ENCODE results near the gene PLPPR5. TPM values are rescaled to one million over a fixed set of nuclear protein-coding genes. Genes with fewer than 3 reads are reported as not detected.

The PLPPR5 gene
- total and polyA plus RNA-seq, 7 donors = 0.13 to 1.1 (median 0.55) TPM; not detected in 2

- no peak overlapping the region for H3K27ac ChIP-seq
- no peaks in the 10 kb centered on the region for H3K36me3 ChIP-seq
- H3K9me3 ChIP-seq = no peaks in the 10 kb centered on the region
- TF ChIP-seq EP300 (IDR thresholded peaks at IDR 0.05) (no peak), CTCF (IDR thresholded peaks at IDR 0.05) (no peak), POLR2A (IDR thresholded peaks at IDR 0.05) (no peak), POLR2AphosphoS5 (IDR thresholded peaks at IDR 0.05) (no peak)
- no peak overlapping the region for H3K4me3 ChIP-seq
- 67 to 68% methylated on average over 1 of the region's 1 CpG for WGBS, 2 donors
- DNase-seq = no peak
- H3K27me3 ChIP-seq = no peaks in the 10 kb centered on the region
- H3K4me1 ChIP-seq = no peaks in the 10 kb centered on the region
- intact Hi-C loops (cut with DNase I) = no loop called here
These were observed 34.7 kb downstream of the PLPPR5 start for GRCh38 chr1:98969798-98970490.

GRCh38 chr1:98967122-98967521 lies 37.5 kb downstream of the PLPPR5 start:
- DNase-seq = no peak
- 85 to 92% methylated on average over 1 of the region's 1 CpG for WGBS, 2 donors
- H3K27me3 ChIP-seq = no peaks in the 10 kb centered on the region

GRCh38 chr1:98965394-98965793 lies 39.3 kb downstream of the PLPPR5 start:
- Histone ChIP-seq H3K4me1 (no peaks in the 10 kb centered on the region), H3K27ac (no peak overlapping the region), H3K27me3 (no peaks in the 10 kb centered on the region), H3K36me3 (no peaks in the 10 kb centered on the region), H3K4me3 (no peak overlapping the region), H3K9me3 (no peaks in the 10 kb centered on the region)
- no peak for DNase-seq
- TF ChIP-seq CTCF (IDR thresholded peaks at IDR 0.05) = no peak
- TF ChIP-seq POLR2AphosphoS5 (IDR thresholded peaks at IDR 0.05) = no peak
- no peak for TF ChIP-seq POLR2A (IDR thresholded peaks at IDR 0.05)
- no peak for TF ChIP-seq EP300 (IDR thresholded peaks at IDR 0.05)
- 89 to 91% methylated on average over 3 of the region's 3 CpGs for WGBS, 2 donors
- intact Hi-C loops (cut with DNase I) = no loop called here

More at GRCh38 chr1:98967122-98967521, 37.5 kb downstream of the PLPPR5 start:
- H3K4me3 ChIP-seq = no peak overlapping the region
- TF ChIP-seq CTCF (IDR thresholded peaks at IDR 0.05) (no peak), POLR2AphosphoS5 (IDR thresholded peaks at IDR 0.05) (no peak), POLR2A (IDR thresholded peaks at IDR 0.05) (no peak), EP300 (IDR thresholded peaks at IDR 0.05) (no peak)
- no peaks in the 10 kb centered on the region for H3K4me1 ChIP-seq
- no peaks in the 10 kb centered on the region for H3K9me3 ChIP-seq
- no peak overlapping the region for H3K27ac ChIP-seq
- H3K36me3 ChIP-seq = no peaks in the 10 kb centered on the region
- intact Hi-C loops (cut with DNase I) = no loop called here

- Histone ChIP-seq H3K4me3 (no peak overlapping the region), H3K27me3 (no peaks in the 10 kb centered on the region), H3K27ac (no peak overlapping the region), H3K36me3 (no peaks in the 10 kb centered on the region), H3K4me1 (no peaks in the 10 kb centered on the region), H3K9me3 (no peaks in the 10 kb centered on the region)
- TF ChIP-seq CTCF (IDR thresholded peaks at IDR 0.05) (no peak), EP300 (IDR thresholded peaks at IDR 0.05) (no peak), POLR2A (IDR thresholded peaks at IDR 0.05) (no peak), POLR2AphosphoS5 (IDR thresholded peaks at IDR 0.05) (no peak)
- no peak for DNase-seq
- intact Hi-C loops (cut with DNase I) = no loop called here
- WGBS, 2 donors = 33 to 56% methylated on average over 4 of the region's 4 CpGs
These were observed 40.5 kb downstream of the PLPPR5 start for GRCh38 chr1:98964198-98964597.

All from sigmoid colon (tissue), 7 donors.